ENCODE data around the gene NFE2L2. TPM values are rescaled to one million over a fixed set of nuclear protein-coding genes. Genes with fewer than 3 reads are reported as not detected.

Gene NFE2L2
- total and polyA plus RNA-seq, 9 of the 15 experiments (the other 6 are each of a cell fraction or from before 2014, with no cell fraction given) = 29.3 to 120 (median 59.3) TPM

- intact Hi-C loops (cut with micrococcal nuclease) (loop anchor here (1.0 to 10.0 kb wide), 9 partner anchors 9 to 494 kb away; partner anchors contain the start of gene HNRNPA3), in situ Hi-C loops (cut with MboI) (loop anchor here (5.0 kb wide), 1 partner anchor 69 kb away; no protein-coding TSS in a partner anchor)
- FAIRE-seq = peak; percentile 69
- WGBS (ENCODE audit: insufficient coverage, low coverage, missing lambda C conversion rate) = under 1% methylated on average over 76 of the region's 81 CpGs
- Histone ChIP-seq H3K27ac (ENCODE audit: extremely low read depth, low read depth, low read length) (peak overlapping the region; percentile 98), H3K9me1 (ENCODE audit: control insufficient read depth, insufficient read depth, low read length) (no peaks in the 10 kb centered on the region), H4K20me1 (replicated peaks; ENCODE audit: control insufficient read depth, insufficient read depth, low read length) (peaks cover 13% of the 10 kb centered on the region), H3K9me3 (replicated peaks; ENCODE audit: control insufficient read depth, insufficient read depth, low read depth, low read length) (peaks cover 8% of the 10 kb centered on the region), H3K27me3 (ENCODE audit: control insufficient read depth in 2 of 2, insufficient read depth in 2 of 2, low read length in 2 of 2) (no peaks in the 10 kb centered on the region), H2AFZ (ENCODE audit: low read depth, low read length) (peak overlapping the region; percentile 75), H3K4me3 (peak overlapping the region; percentile 91), H3K4me1 (replicated peaks in 1 of 2; ENCODE audit: control insufficient read depth in 2 of 2, insufficient read depth in 2 of 2, low read length in 2 of 2) (peaks cover 32 to 38% of the 10 kb centered on the region in 2 experiments), H3K4me2 (ENCODE audit: insufficient read depth, low read length) (peak overlapping the region; percentile 94; the same call in 1 of the 2 replicates), H3K36me3 (ENCODE audit: control insufficient read depth, insufficient read depth, low read length) (peaks cover 29% of the 10 kb centered on the region), H3K79me2 (ENCODE audit: control insufficient read depth, insufficient read depth, low read length) (peaks cover 57% of the 10 kb centered on the region), H3K9ac (ENCODE audit: insufficient read depth in 1 of 2, low read depth in 2 of 2, low read length in 2 of 2) (peak overlapping the region; percentile 98)
- ChIA-PET CTCF (ENCODE audit: low intra/inter-chr PET ratio) (interaction anchor here (0.6 to 2.1 kb wide), 7 partner anchors 34 to 494 kb away, joined by 3 to 13 read pairs (median 3); no protein-coding TSS in a partner anchor), POLR2A (interaction anchor here (0.6 to 12.9 kb wide), 31 partner anchors 9 to 1640 kb away, joined by 3 to 199 read pairs (median 5); partner anchors contain the start of gene HNRNPA3)
- DNase-seq (ENCODE audit: extremely low read depth in 1 of 4, low spot score in 3 of 4) = peak; percentile 75 to 99 (median 82)
- TSS peak; percentile 43 for BruUV-seq (replicated peaks)
- peak; percentile 69 for ATAC-seq
- TF ChIP-seq THAP7 (CRISPR knock-in tag; IDR thresholded peaks at IDR 0.05) = peak; percentile 86
- peak; percentile 79 for TF ChIP-seq E2F4 (CRISPR knock-in tag; IDR thresholded peaks at IDR 0.05; ENCODE audit: low read depth)
- peak; percentile 45; the same call in 1 of the 2 replicates for TF ChIP-seq ZNF232 (CRISPR knock-in tag; IDR thresholded peaks at IDR 0.05)
- peak; percentile 61 for TF ChIP-seq ZNF384 (IDR thresholded peaks at IDR 0.05; ENCODE audit: low read depth, low read length)
- peak; percentile 83 for TF ChIP-seq EP300 (IDR thresholded peaks at IDR 0.05; ENCODE audit: low read length)
- 0 out of 2 replicates have a peak, but pooled peaks have one; percentile 23 for TF ChIP-seq OTX1 (CRISPR knock-in tag; IDR thresholded peaks at IDR 0.05)
- peak; percentile 69; the same call in 1 of the 2 replicates for TF ChIP-seq ESRRA (IDR thresholded peaks at IDR 0.05; ENCODE audit: borderline replicate concordance, low read depth)
- TF ChIP-seq ZNF696 (CRISPR knock-in tag; conservative IDR thresholded peaks at IDR 0.05) = no peak
- TF ChIP-seq MEF2A (IDR thresholded peaks at IDR 0.05; ENCODE audit: control insufficient read depth, low read depth, low read length) = peak; percentile 61; the same call in 1 of the 2 replicates
- peak in 1 of 2 experiments; percentile 82; a peak in 2 of 4 replicates for TF ChIP-seq ZMIZ1 (IDR thresholded peaks at IDR 0.05; ENCODE audit: low read depth in 2 of 2, low read length in 2 of 2)
- peak; percentile 84 for TF ChIP-seq E2F1 (CRISPR knock-in tag; IDR thresholded peaks at IDR 0.05)
- TF ChIP-seq SRSF1 (IDR thresholded peaks at IDR 0.05; ENCODE audit: low read depth, low read length) = peak; percentile 9; the same call in 1 of the 2 replicates
- peak; percentile 48 for TF ChIP-seq PCBP1 (IDR thresholded peaks at IDR 0.05; ENCODE audit: low read depth, low read length, poor library complexity, severe bottlenecking)
Observed at GRCh38 chr2:177263451-177264208, 897 bp downstream of the NFE2L2 start.

All from K562 (cell line).